Muscle of leg (tissue), 11 donors: ENCODE data around the gene PDE4C. TPM values are rescaled to one million over a fixed set of nuclear protein-coding genes. Genes with fewer than 3 reads are reported as not detected.

Source experiments
- DNase-seq: peaks from one replicate; pipeline ENCODE4 v3.0.0; 2013
- H3K27ac ChIP-seq: one replicate; pipeline ENCODE4 v1.5.1; 2013; ENCODE audit warnings: mild to moderate bottlenecking, low read length, control low read depth
- H3K27me3 ChIP-seq: one replicate; pipeline ENCODE4 v1.6.1; 2013; ENCODE audit warnings: low read length; ENCODE audit not compliant: control insufficient read depth, insufficient read depth
- H3K36me3 ChIP-seq: one replicate; pipeline ENCODE4 v1.6.1; 2013; ENCODE audit warnings: low read length; ENCODE audit not compliant: control insufficient read depth, insufficient read depth
- H3K4me1 ChIP-seq: one replicate; pipeline ENCODE4 v1.6.1; 2013; ENCODE audit warnings: low read length; ENCODE audit not compliant: control insufficient read depth, insufficient read depth
- H3K4me3 ChIP-seq: one replicate; pipeline ENCODE4 v1.5.1; 2013; ENCODE audit warnings: low read length, control low read depth
- H3K9me3 ChIP-seq: replicated peaks from 2 replicates; pipeline ENCODE4 v1.6.1; 2013; ENCODE audit warnings: low read depth, low read length; ENCODE audit not compliant: control insufficient read depth
- WGBS: methylation state at CpG from one replicate; pipeline ENCODE4 v1.1.5; 2013; ENCODE audit warnings: missing lambda C conversion rate; ENCODE audit not compliant: insufficient coverage; 5-methylcytosine and 5-hydroxymethylcytosine counted together
- polyA plus RNA-seq, 8 donors: library from polyadenylated mRNA; unstranded; fragments of 120-200 nt; gene quantifications; one replicate each; pipeline versions ENCODE4 v1.2.1 to v1.2.3, GENCODE V29; 2013; ENCODE audit warnings: inconsistent platforms in 1 of 8, low replicate concordance in 1 of 8; ENCODE audit not compliant: insufficient read length in 8 of 8, insufficient read depth in 1 of 8
- total RNA-seq: library from RNA; stranded (reverse); fragments of 120-200 nt; gene quantifications from one replicate; pipeline ENCODE4 v1.2.4, GENCODE V29; 2013

Gene PDE4C
- total and polyA plus RNA-seq, 9 donors: 1.5 to 15.2 (median 4.3) TPM

DNA sequence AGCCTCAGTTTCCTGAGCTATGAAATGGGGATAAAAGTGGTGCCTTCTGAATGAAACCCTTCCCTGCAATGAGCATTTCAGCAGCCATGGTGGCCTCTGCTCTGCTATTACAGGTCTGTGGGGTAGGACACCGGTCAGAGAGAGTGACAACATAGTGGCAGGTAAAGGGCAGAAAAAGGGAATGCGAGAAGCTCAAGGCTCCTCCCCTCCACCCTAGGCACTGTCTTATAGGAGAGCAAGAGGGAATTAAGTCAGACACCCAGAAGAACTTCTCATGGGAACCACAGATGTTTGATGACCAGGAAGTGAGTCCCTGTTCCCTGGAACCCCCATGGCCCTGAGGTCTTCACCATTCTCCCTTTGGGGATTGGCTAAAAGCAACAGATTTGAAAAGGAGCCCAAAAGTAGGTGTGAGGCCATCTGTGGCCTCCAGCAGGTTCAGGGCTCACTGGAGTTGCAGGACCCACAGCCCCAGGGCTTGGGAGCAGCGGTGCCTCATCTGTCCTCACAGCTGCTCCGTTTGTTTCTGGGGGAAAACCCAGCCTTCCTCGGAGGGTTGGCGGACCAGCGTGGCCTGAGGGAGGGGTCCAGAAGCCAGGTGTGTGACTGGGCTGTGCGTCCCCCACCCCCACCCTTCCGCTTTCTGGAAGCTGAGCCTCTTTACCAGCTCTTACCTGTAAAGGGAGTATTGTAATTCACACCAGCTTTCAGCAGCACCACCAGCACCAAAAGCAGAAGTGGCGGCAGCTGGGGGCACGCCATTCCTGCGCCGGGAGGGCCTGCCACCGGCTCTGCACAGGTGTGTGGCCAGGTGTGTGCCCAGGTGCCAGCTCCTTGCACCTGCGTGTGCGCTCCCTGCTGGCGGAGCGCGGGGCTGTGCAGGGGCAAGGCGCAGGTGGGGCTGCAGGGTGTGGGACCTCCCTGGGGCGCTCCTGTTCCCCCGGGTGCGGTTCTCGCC, 28.6 kb upstream of the PDE4C start:
- no peak for DNase-seq
- H3K9me3 ChIP-seq: peaks cover 6% of the 10 kb centered on the region
- no peak overlapping the region for H3K27ac ChIP-seq
- peaks cover 12% of the 10 kb centered on the region for H3K27me3 ChIP-seq
- H3K4me1 ChIP-seq: no peaks in the 10 kb centered on the region
- peaks cover 19% of the 10 kb centered on the region for H3K36me3 ChIP-seq
- WGBS: 12% methylated on average over 15 of the region's 24 CpGs
- no peak overlapping the region for H3K4me3 ChIP-seq

DNA sequence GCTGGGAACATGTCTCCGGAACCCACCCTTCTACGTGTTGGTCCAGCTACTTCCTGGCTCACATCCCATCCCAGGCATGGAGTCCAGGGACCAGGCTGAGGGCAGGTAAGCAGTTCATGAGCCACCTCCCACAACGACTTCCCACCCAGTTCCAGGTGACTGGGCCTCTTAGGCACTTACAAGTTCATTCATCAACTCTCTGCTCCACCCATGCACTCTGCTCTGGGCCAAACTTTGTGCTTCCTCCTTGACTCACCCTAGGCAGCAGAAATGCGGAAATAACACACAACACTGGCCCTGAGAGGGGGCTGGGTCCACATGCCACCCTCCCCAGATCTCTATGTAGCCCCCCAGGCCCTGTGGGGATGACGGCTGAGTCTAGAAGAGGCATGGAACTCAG, 27.5 kb upstream of the PDE4C start:
- H3K4me3 ChIP-seq: no peak overlapping the region
- H3K4me1 ChIP-seq: no peaks in the 10 kb centered on the region
- DNase-seq: peak; percentile 32
- H3K36me3 ChIP-seq: peaks cover 15% of the 10 kb centered on the region
- H3K27ac ChIP-seq: no peak overlapping the region
- H3K27me3 ChIP-seq: peaks cover 12% of the 10 kb centered on the region
- H3K9me3 ChIP-seq: peaks cover 7% of the 10 kb centered on the region
- WGBS: 52% methylated on average over 3 of the region's 5 CpGs

DNA sequence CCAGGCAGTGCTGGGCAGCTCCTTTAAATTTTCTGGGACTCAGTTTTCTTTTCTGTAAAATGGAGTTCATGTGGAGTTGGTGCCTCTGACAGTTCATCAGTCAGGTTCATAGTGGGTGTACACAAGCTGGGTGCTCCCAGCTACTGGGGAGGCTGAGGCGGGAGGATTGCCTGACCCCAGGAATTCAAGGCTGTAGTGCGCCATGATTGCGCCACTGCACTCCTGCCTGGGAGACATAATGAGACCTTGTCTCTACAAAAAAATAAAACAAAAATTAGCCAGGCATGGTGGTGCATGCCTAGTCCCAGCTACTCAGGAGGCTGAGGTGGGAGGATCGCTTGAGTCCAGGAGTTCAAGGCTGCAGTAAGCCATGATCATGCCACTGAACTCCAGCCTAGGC, 26.9 kb upstream of the PDE4C start:
- peaks cover 13% of the 10 kb centered on the region for H3K36me3 ChIP-seq
- peaks cover 7% of the 10 kb centered on the region for H3K9me3 ChIP-seq
- no CpG with 5 or more reads among the region's 4 CpGs for WGBS
- H3K27me3 ChIP-seq: peaks cover 12% of the 10 kb centered on the region
- no peaks in the 10 kb centered on the region for H3K4me1 ChIP-seq
- no peak overlapping the region for H3K4me3 ChIP-seq
- no peak overlapping the region for H3K27ac ChIP-seq
- DNase-seq: no peak

DNA sequence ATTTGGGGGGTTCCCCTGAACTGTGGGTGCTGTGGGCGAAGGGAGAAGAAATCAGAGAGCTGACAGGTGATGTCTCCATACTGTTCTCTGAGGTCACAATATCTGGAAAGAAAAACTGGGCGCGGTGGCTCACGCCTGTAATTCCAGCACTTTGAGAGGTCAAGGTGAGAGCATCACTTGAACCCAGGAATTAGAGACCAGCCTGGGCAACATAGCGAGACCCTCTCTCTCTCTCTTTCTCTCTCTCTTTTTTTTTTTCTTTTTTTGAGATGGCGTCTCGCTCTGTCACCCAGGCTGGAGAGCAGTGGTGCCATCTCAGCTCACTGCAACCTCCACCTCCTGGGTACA, 26.1 kb upstream of the PDE4C start:
- H3K36me3 ChIP-seq: peaks cover 7% of the 10 kb centered on the region
- no peaks in the 10 kb centered on the region for H3K4me1 ChIP-seq
- DNase-seq: no peak
- H3K27ac ChIP-seq: no peak overlapping the region
- H3K4me3 ChIP-seq: no peak overlapping the region
- peaks cover 7% of the 10 kb centered on the region for H3K9me3 ChIP-seq
- WGBS: 77% methylated on average over 6 of the region's 7 CpGs
- H3K27me3 ChIP-seq: peaks cover 12% of the 10 kb centered on the region

DNA sequence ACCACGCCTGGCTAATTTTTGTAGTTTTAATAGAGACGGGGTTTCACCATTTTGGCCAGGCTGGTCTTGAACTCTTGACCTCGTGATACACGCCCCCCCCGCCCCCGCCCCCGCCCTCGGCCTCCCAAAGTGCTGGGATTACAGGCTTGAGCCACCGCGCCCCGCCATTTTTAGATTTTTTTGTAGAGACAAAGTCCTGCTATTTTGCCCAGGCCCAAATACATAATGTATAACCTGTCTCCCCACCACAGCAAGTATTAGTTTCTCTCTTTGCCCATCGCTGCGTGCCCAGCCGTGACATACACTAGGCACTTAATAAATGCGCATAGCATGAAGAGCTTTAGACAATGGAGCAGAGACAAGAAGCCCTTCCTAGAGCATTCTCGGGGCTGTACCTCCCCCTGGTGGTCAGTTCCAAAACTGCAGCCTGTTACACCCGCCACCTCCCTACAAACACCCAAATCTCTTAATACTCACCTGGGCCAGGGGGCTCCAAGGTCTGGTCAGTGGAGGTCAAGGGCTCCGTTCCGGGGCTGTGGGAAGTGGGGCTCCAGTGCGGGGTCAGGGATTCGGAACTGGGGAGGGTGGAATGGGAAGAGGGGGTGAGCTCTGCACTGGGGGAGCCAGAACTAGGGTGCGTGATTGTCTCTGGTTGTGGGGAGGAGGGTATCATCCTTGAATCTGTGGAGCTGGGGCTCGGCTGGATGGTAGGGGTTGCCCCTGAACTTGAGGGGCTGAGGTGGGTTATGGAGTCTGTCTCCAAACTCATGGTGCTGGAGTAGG, 25.5 kb upstream of the PDE4C start:
- WGBS: 23% methylated on average over 6 of the region's 23 CpGs
- DNase-seq: peak; percentile 70

DNA sequence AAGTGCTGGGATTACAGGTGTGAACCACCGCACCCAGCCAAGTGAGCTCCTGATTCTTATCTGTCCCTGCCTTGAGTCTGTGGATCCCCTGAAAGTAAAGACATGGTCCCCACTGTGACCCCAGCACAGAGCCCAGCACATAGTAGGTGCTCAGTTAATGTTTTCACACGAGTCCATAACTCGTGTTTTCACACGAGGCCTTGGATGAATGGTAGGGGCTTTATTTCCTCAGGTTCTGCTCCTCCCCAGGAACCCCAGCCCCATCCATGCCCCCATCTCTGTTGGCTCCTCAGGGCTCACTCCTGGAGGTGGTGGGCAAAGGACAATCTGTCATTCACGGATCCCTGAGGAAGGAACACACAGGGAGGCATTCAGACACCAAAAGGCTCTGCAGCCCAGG, 23.6 kb upstream of the PDE4C start:
- Histone ChIP-seq H3K27me3 (peaks cover 11% of the 10 kb centered on the region), H3K4me1 (no peaks in the 10 kb centered on the region), H3K9me3 (peaks cover 7% of the 10 kb centered on the region), H3K4me3 (no peak overlapping the region), H3K36me3 (no peaks in the 10 kb centered on the region), H3K27ac (no peak overlapping the region)
- no peak for DNase-seq
- 91% methylated on average over 3 of the region's 5 CpGs for WGBS

More for the DNA sequence above, 25.5 kb upstream of the PDE4C start:
- H3K27me3 ChIP-seq: peaks cover 12% of the 10 kb centered on the region
- no peak overlapping the region for H3K4me3 ChIP-seq
- H3K36me3 ChIP-seq: peaks cover 2% of the 10 kb centered on the region
- H3K27ac ChIP-seq: no peak overlapping the region
- H3K4me1 ChIP-seq: no peaks in the 10 kb centered on the region
- peaks cover 7% of the 10 kb centered on the region for H3K9me3 ChIP-seq

DNA sequence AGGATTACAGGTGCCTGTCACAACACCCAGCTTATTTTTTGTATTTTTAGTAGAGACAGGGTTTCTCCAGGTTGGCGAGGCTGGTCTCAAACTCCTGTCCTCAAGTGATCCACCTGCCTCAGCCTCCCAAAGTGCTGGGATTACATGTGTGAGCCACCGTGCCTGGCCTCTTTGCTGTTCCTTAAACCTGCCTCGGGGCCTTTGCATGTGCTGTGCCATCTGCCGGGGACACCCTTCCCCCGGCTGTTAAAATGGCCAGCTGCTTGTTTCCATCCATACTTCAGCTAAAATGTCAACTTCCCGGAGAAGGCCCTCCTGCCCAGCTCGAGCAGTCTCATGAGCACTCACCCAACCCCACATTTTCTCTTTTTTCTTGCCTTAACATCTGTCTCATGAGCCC, 19.1 kb upstream of the PDE4C start:
- no peak overlapping the region for H3K4me3 ChIP-seq
- peaks cover 5% of the 10 kb centered on the region for H3K9me3 ChIP-seq
- H3K4me1 ChIP-seq: no peaks in the 10 kb centered on the region
- no peaks in the 10 kb centered on the region for H3K36me3 ChIP-seq
- no peak for DNase-seq
- H3K27me3 ChIP-seq: peaks cover 6% of the 10 kb centered on the region
- 70% methylated on average over 7 of the region's 7 CpGs for WGBS
- H3K27ac ChIP-seq: no peak overlapping the region

DNA sequence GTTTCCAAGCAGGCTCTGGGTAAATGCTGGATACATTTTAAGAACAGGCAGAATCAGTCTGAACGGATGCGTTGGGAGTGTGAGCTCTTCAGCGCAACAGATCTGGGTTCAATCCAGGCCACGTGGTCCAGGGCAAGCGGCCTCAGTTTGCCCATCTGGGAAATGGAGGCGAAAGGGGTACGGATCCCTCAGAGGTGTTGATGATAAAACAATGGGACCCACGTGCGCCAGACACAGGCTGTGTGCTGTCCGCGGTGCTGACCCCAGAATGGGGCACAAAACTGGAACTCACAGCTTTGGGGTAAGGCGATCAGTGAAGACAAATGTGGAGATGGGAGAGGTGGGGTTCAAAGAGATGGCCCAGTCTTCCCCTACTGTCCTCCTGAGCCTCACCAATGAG, 13.1 kb upstream of the PDE4C start:
- Histone ChIP-seq H3K4me1 (no peaks in the 10 kb centered on the region), H3K27me3 (peaks cover 12% of the 10 kb centered on the region), H3K27ac (no peak overlapping the region), H3K9me3 (no peaks in the 10 kb centered on the region), H3K36me3 (no peaks in the 10 kb centered on the region), H3K4me3 (no peak overlapping the region)
- 25% methylated on average over 11 of the region's 12 CpGs for WGBS
- no peak for DNase-seq

DNA sequence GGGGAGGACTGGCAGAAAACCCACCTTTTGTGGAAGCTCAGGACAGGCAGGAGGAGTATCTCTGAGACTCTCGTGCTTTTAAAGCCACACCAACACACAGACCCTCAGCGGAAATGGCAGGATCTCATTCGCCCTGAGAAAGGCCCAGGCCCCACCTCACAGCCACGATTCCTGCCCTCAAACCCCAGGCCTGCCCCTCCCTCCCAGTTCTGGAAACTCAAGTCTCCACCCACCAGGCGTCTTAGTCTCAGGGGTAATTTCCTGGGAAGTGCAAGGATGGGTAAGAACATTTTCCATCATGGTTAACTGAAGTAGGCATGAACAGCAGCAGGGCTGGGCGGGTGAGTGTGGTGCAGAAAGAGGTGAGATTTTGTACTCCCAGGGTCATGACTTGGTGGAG, 8.0 kb upstream of the PDE4C start:
- DNase-seq: no peak
- Histone ChIP-seq H3K27me3 (peaks cover 34% of the 10 kb centered on the region), H3K9me3 (peaks cover 4% of the 10 kb centered on the region), H3K27ac (no peak overlapping the region), H3K4me3 (no peak overlapping the region), H3K4me1 (no peaks in the 10 kb centered on the region), H3K36me3 (no peaks in the 10 kb centered on the region)
- 40% methylated on average over 4 of the region's 6 CpGs for WGBS

DNA sequence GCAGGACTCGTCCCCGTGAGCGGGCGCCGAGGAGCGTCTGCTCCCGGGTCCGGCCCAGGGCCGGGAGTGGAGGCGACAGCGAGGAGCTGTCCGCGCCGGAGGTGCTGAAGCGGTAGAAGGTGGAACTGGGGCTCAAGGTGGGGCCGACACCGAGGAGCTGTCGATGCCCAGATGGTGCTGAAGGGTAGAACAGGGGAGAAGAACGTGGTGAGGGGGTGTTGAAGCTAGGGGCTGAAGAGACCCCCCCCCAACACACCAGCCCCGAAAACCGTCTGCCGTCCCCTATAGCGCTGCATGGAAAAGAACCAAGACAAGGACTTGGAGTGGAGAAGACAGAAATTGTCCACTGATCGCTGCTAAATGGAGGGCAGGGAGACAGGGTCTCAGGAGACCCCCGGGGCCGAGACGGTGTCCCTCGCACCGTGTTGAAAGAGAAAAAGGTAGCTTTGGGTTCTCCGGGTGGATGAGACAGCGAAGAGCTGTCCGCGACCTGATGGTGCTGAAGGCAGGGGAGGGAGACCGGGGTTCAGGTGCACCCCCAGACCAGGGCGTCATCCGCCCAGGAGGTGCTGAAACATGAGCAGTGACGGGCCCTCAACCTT, 7.1 kb upstream of the PDE4C start:
- no peak overlapping the region for H3K27ac ChIP-seq
- H3K36me3 ChIP-seq: no peaks in the 10 kb centered on the region
- 11% methylated on average over 29 of the region's 37 CpGs for WGBS
- no peak overlapping the region for H3K4me3 ChIP-seq
- H3K4me1 ChIP-seq: peaks cover 3% of the 10 kb centered on the region
- H3K9me3 ChIP-seq: peaks cover 4% of the 10 kb centered on the region
- no peak for DNase-seq
- H3K27me3 ChIP-seq: peaks cover 36% of the 10 kb centered on the region
